Activated CD4-positive, alpha-beta memory T cell treated with anti-CD3 and anti-CD28 coated beads, Interleukin-2, amount 10 ng/mL, durations not matched to agents 7 days and 5 days (primary cell): ENCODE results near the gene OGFOD2. TPM values are rescaled to one million over a fixed set of nuclear protein-coding genes. Genes with fewer than 3 reads are reported as not detected.
"Not testable (repeated sequence)": the region's sequence is repeated elsewhere in the genome, so short reads cannot be mapped to it uniquely, and the experiment has no call there.

Experiments used
- CTCF ChIA-PET: fragments of 350-600 bp; sonication (Branson Sonifier 250); formaldehyde crosslinking; loops from one replicate; lab custom pipeline; 2021; ENCODE audit warnings: antibody characterized with exemption, inconsistent platforms; lab: Charles Lee
- POLR2A ChIA-PET: fragments of 350-600 bp; sonication (Branson Sonifier 250); formaldehyde crosslinking; loops from one replicate; lab custom pipeline; 2021; ENCODE audit warnings: antibody characterized with exemption; lab: Charles Lee
- DNase-seq: peaks from one replicate; pipeline ENCODE4 v3.0.0-alpha.2; 2020
- H3K27ac Mint-ChIP-seq: one replicate; pipeline ENCODE4 v1.8.0; 2021; ENCODE audit warnings: mild to moderate bottlenecking, mixed read lengths
- H3K27me3 Mint-ChIP-seq: one replicate; pipeline ENCODE4 v1.8.0; 2021; ENCODE audit warnings: mixed read lengths
- H3K36me3 Mint-ChIP-seq: one replicate; pipeline ENCODE4 v1.8.0; 2021; ENCODE audit warnings: low read depth, mixed read lengths
- H3K4me1 Mint-ChIP-seq: one replicate; pipeline ENCODE4 v1.8.0; 2021; ENCODE audit warnings: mixed read lengths
- H3K4me3 Mint-ChIP-seq: one replicate; pipeline ENCODE4 v1.8.0; 2021; ENCODE audit warnings: mild to moderate bottlenecking, mixed read lengths
- H3K9me3 Mint-ChIP-seq: one replicate; pipeline ENCODE4 v1.8.0; 2021; ENCODE audit warnings: mixed read lengths
- total RNA-seq, 2 experiments: library from RNA; stranded (reverse); gene quantifications; one replicate each; pipeline ENCODE4 v1.2.3, GENCODE V29; 2021

Gene OGFOD2
- total RNA-seq, result 10 to 100 TPM; 24.7 to 25.4 TPM

DNA sequence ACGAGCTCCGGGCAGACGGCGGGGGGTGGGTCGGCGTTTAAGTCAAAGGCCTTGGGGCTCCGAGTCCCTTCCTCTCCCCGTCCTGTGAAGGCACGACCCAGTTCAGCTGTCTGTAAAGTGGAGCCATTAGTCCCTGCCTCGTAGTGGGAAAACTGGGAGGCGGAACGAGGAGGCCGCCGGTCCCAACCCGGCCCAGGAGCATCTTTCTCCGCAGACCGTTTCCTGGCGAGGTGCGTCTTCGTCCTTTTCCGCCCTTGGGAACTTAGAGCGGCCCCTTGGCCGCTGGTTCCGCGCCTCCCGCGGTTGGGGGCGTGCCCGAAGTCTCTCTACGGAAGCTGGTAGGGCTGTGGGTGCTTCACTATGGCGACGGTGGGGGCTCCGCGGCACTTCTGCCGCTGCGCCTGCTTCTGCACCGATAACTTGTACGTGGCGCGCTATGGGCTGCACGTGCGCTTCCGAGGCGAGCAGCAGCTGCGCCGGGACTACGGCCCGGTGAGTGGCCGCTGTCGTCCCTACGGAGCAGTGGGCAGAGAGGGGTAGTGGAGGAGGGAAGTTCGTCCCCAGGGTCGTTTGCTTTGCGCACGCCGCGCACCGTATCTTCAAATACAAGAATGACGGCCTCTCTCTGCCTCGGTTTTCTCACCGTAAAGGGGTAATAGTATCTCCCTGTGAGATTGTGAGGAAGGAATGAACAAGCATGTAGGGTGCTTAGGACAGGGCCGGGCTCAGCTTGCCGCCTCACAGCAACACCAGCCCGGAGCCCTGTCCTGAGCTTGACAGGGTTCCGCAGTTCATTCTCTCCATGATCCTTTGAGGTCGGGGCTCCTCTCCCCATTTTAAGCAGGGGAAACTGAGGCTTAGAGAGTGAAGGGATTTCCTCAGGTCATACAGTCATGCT lies at the start of gene OGFOD2:
Gene OGFOD2 (plus strand): TSS at position 353 of the 898 bp plus-strand sequence. CDS start 8 bp downstream, at position 361.
- CTCF ChIA-PET, result interaction anchor here (0.6 to 3.3 kb wide), 6 partner anchors 22 to 263 kb away, joined by 3 to 12 read pairs (median 4); no protein-coding TSS in a partner anchor
- peaks cover 42% of the 10 kb centered on the region for H3K4me1 Mint-ChIP-seq
- H3K27me3 Mint-ChIP-seq, result no peaks in the 10 kb centered on the region
- peak within 1 kb of the TSS; percentile 97 for H3K4me3 Mint-ChIP-seq
- peaks cover 6% of the 10 kb centered on the region for H3K36me3 Mint-ChIP-seq
- H3K9me3 Mint-ChIP-seq, result no peaks in the 10 kb centered on the region
- POLR2A ChIA-PET, result interaction anchor here (0.6 to 3.0 kb wide), 30 partner anchors 9 to 483 kb away, joined by 3 to 46 read pairs (median 4); partner anchors contain the start of genes ABCB9, MPHOSPH9, MTRFR and PITPNM2
- H3K27ac Mint-ChIP-seq, result peak within 1 kb of the TSS; percentile 98
- peak; percentile 95 for DNase-seq

DNA sequence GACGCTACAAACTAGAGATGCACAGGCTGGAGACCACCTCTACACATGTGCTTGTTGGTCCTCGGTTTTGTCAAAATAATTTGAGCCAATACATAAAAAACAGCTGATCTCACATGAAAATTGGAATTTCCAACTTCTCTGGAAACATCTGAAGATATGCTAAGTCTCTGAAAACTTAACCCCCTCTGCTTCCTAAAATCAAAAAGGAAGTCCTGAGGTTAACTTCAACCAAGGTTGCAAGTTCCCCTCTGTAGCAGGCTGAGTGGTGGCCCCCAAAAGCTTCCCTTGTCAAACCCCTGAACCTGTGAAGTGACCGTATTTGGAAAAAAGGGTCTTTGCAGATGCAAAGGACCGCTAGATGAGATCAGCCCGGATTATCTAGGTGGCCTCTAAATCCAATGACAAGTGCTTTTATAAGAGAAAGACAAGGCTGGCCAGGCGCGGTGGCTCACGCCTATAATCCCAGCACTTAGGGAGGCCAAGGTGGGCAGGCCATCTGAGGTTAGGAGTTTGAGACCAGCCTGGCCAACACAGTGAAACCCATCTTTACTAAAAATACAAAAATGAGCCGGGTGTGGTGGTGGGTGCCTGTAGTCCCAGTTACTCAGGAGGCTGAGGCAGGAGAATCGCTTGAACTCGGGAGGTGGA lies 47.2 kb upstream of the OGFOD2 start:
- Mint-ChIP-seq H3K27ac (no peak overlapping the region), H3K4me1 (no peaks in the 10 kb centered on the region), H3K27me3 (no peaks in the 10 kb centered on the region), H3K4me3 (no peak overlapping the region), H3K9me3 (no peaks in the 10 kb centered on the region), H3K36me3 (no peaks in the 10 kb centered on the region)
- no peak for DNase-seq
- CTCF ChIA-PET, result no interaction called here
- POLR2A ChIA-PET, result no interaction called here

- Mint-ChIP-seq H3K27me3 (no peaks in the 10 kb centered on the region), H3K4me1 (no peaks in the 10 kb centered on the region), H3K9me3 (no peaks in the 10 kb centered on the region), H3K36me3 (no peaks in the 10 kb centered on the region), H3K27ac (no peak overlapping the region), H3K4me3 (no peak overlapping the region)
- CTCF ChIA-PET, result no interaction called here
- no peak for DNase-seq
- POLR2A ChIA-PET, result no interaction called here
These were observed 46.5 kb upstream of the OGFOD2 start for GRCh38 chr12:122928404-122929147.

DNA sequence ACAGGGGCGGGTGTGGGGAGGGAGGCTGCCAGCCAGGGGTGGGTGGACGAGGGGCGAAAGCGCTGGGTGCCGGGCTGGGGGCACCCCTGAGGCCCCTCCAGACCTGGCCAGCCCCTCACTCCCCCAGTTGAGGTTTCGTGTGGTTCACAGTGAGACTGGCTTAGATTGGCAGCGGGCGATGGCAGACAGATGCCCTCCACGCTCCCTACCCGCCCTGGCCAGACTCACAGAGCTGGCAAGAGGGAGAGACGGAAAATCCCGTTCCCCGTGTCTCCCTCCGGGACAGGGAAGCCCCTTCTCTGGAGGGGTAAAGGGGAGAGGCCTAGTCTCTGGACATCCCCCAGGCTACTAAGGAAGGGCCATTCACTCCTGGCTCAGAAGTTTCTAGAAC lies 45.9 kb upstream of the OGFOD2 start:
- H3K36me3 Mint-ChIP-seq, result no peaks in the 10 kb centered on the region
- no peak overlapping the region for H3K4me3 Mint-ChIP-seq
- no peaks in the 10 kb centered on the region for H3K27me3 Mint-ChIP-seq
- ChIA-PET POLR2A (no interaction called here), CTCF (no interaction called here)
- H3K9me3 Mint-ChIP-seq, result no peaks in the 10 kb centered on the region
- no peaks in the 10 kb centered on the region for H3K4me1 Mint-ChIP-seq
- DNase-seq, result no peak
- no peak overlapping the region for H3K27ac Mint-ChIP-seq

DNA sequence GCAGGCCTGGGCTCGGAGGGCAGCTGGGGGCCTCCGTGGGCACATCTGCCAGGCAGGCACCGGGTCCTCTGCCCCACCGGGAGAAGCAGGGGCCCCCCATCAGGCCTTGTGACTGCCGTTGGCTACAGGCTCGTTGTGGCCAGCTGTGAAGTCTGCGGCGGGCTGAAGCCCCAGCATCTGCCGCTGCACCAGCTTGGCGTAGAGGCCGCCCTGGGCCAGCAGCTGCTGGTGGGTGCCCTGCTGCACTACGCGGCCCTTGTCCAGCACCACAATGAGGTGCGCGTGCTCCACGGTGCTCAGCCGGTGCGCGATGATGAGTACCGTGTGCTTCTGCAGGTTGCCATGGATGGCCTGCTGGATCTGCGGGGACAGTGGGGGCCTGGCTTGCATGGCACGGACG lies 45.2 kb upstream of the OGFOD2 start:
- POLR2A ChIA-PET, result no interaction called here
- CTCF ChIA-PET, result interaction anchor here (1.1 to 1.2 kb wide), 2 partner anchors 25 to 61 kb away, joined by 3 read pairs; no protein-coding TSS in a partner anchor
- H3K4me3 Mint-ChIP-seq, result no peak overlapping the region
- DNase-seq, result no peak
- no peaks in the 10 kb centered on the region for H3K9me3 Mint-ChIP-seq
- H3K4me1 Mint-ChIP-seq, result no peaks in the 10 kb centered on the region
- no peaks in the 10 kb centered on the region for H3K36me3 Mint-ChIP-seq
- H3K27me3 Mint-ChIP-seq, result no peaks in the 10 kb centered on the region
- no peak overlapping the region for H3K27ac Mint-ChIP-seq

DNA sequence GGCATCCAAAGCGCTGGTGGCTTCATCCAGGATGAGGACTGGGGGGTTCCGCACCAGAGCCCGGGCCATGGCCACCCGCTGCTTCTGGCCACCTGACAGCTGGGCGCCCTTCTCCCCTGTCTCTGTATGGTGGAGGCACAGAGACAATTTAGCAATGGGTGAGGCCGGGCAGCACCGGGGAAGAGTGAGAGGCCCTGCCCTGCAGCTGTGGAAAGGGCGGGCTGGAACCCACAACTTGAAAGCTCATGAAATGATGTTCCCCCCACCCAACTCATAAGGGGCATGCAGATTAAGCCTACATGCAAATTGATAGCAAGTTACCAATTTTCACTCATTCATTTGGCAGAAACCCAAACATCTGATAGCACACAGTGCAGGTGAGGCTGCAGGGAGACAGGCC lies 42.8 kb upstream of the OGFOD2 start:
- no peak overlapping the region for H3K4me3 Mint-ChIP-seq
- CTCF ChIA-PET, result no interaction called here
- no peaks in the 10 kb centered on the region for H3K4me1 Mint-ChIP-seq

DNA sequence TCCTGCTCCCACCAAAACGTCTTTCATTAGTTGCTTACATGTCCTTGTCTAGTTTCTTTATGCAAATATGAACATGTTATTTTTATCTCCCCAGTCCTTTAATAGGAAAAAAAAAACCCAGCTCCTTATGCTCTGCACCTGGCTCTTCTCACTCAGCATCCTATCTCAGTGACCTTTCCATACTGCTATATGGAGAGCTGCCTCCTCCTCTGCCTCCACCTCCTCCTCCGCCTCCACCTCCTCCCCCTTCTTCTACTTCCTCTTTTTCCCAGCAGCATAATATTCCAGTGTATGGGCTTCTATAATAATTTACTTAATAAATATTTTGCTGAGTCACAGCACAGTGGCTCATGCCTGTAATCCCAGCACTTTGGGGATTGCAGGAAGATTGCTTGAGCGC lies 40.3 kb upstream of the OGFOD2 start:
- no peaks in the 10 kb centered on the region for H3K4me1 Mint-ChIP-seq
- POLR2A ChIA-PET, result no interaction called here
- H3K36me3 Mint-ChIP-seq, result no peaks in the 10 kb centered on the region
- no peaks in the 10 kb centered on the region for H3K27me3 Mint-ChIP-seq
- DNase-seq, result no peak
- no peak overlapping the region for H3K4me3 Mint-ChIP-seq
- CTCF ChIA-PET, result no interaction called here
- no peaks in the 10 kb centered on the region for H3K9me3 Mint-ChIP-seq
- H3K27ac Mint-ChIP-seq, result no peak overlapping the region

More for the DNA sequence above, 42.8 kb upstream of the OGFOD2 start:
- H3K27ac Mint-ChIP-seq, result no peak overlapping the region
- H3K36me3 Mint-ChIP-seq, result no peaks in the 10 kb centered on the region
- H3K27me3 Mint-ChIP-seq, result no peaks in the 10 kb centered on the region
- POLR2A ChIA-PET, result no interaction called here
- no peak for DNase-seq
- no peaks in the 10 kb centered on the region for H3K9me3 Mint-ChIP-seq

DNA sequence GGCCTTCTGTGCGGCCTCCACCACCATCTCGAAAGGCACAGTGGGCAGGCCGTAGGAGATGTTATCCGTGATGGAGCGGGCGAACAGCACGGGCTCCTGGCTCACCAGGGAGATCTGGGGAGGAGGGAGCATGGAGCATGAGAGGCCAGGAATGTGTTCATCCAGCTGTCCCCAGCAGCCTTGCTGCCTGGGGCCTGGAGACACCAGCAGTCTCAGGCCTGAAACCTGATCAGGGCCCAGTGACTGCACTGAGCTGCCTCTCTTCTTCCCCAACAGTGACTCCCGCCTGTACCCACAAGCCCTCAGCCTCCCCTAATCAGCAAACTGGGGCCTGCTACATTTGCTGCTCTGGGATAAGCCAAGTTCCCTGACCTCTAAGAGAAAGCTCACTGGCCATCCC lies 39.7 kb upstream of the OGFOD2 start:
- no peaks in the 10 kb centered on the region for H3K27me3 Mint-ChIP-seq
- ChIA-PET POLR2A (no interaction called here), CTCF (interaction anchor here (1.0 to 1.1 kb wide), 2 partner anchors 17 to 142 kb away, joined by 3 read pairs; no protein-coding TSS in a partner anchor)
- H3K27ac Mint-ChIP-seq, result no peak overlapping the region
- H3K36me3 Mint-ChIP-seq, result no peaks in the 10 kb centered on the region
- no peaks in the 10 kb centered on the region for H3K9me3 Mint-ChIP-seq
- H3K4me3 Mint-ChIP-seq, result no peak overlapping the region
- H3K4me1 Mint-ChIP-seq, result no peaks in the 10 kb centered on the region
- no peak for DNase-seq

GRCh38 chr12:122937622-122938091 lies 37.4 kb upstream of the OGFOD2 start:
- no peaks in the 10 kb centered on the region for H3K36me3 Mint-ChIP-seq
- POLR2A ChIA-PET, result no interaction called here
- DNase-seq, result no peak

DNA sequence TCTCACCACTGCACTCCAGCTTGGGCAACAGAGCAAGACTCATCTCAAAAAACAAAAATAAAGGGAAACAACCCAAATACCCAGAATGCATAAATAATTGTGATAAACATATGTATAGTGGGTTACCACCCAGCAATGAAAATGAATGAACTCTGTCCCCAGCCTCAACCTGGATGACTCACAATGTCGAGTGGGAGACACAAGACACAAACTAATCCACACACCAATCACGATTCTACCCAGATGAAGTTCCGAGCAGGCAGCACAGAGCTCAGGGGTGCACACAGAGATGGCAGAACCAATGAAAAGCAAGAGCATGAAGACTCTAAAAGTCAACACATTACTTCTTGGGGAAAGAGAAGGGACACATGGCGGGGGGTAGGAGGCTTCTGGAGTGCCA lies 35.9 kb upstream of the OGFOD2 start:
- Mint-ChIP-seq H3K27ac (no peak overlapping the region), H3K9me3 (no peaks in the 10 kb centered on the region)
- CTCF ChIA-PET, result no interaction called here

More at GRCh38 chr12:122937622-122938091, 37.4 kb upstream of the OGFOD2 start:
- H3K27me3 Mint-ChIP-seq, result no peaks in the 10 kb centered on the region
- CTCF ChIA-PET, result interaction anchor here (0.6 kb wide), 1 partner anchor 135 kb away, joined by 5 read pairs; no protein-coding TSS in a partner anchor
- no peaks in the 10 kb centered on the region for H3K9me3 Mint-ChIP-seq
- H3K4me1 Mint-ChIP-seq, result peaks cover 2% of the 10 kb centered on the region
- no peak overlapping the region for H3K4me3 Mint-ChIP-seq
- no peak overlapping the region for H3K27ac Mint-ChIP-seq

GRCh38 chr12:122941351-122941750 lies 33.7 kb upstream of the OGFOD2 start:
- POLR2A ChIA-PET, H3K27ac Mint-ChIP-seq, H3K4me3 Mint-ChIP-seq, H3K9me3 Mint-ChIP-seq, DNase-seq, H3K36me3 Mint-ChIP-seq, H3K27me3 Mint-ChIP-seq: not testable (repeated sequence)
- H3K4me1 Mint-ChIP-seq, result peaks cover 23% of the 10 kb centered on the region
- CTCF ChIA-PET, result interaction anchor here (1.7 kb wide), 1 partner anchor 81 kb away, joined by 3 read pairs; no protein-coding TSS in a partner anchor

More for the DNA sequence above, 35.9 kb upstream of the OGFOD2 start:
- Mint-ChIP-seq H3K4me3 (no peak overlapping the region), H3K27me3 (no peaks in the 10 kb centered on the region), H3K36me3 (no peaks in the 10 kb centered on the region), H3K4me1 (peaks cover 14% of the 10 kb centered on the region)
- no peak for DNase-seq
- POLR2A ChIA-PET, result no interaction called here

DNA sequence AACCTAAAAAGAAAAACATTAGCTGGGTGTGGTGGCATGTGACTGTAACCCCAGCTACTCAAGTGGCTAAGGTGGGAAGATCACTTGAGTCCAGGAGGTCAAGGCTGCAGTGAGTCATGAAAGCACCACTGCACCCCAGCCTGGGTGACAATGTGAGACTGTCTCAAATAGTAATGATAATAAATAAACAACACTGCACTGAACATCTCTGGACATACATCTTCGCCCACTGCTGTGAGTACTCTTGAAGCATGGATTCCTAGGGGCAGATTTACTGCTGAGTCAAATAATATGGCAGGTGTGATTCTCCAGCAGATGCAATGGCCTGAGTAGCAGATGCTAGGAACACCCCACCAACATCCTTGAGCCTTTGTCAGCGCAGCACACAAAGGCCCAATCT lies 32.4 kb upstream of the OGFOD2 start:
- Mint-ChIP-seq H3K9me3 (no peaks in the 10 kb centered on the region), H3K36me3 (no peaks in the 10 kb centered on the region), H3K27me3 (no peaks in the 10 kb centered on the region), H3K27ac (no peak overlapping the region), H3K4me3 (no peak overlapping the region), H3K4me1 (peaks cover 36% of the 10 kb centered on the region)
- POLR2A ChIA-PET, result interaction anchor here (0.6 kb wide), 1 partner anchor 42 kb away, joined by 3 read pairs; no protein-coding TSS in a partner anchor
- CTCF ChIA-PET, result interaction anchor here (1.2 to 1.7 kb wide), 3 partner anchors 10 to 82 kb away, joined by 3 to 4 read pairs (median 3); no protein-coding TSS in a partner anchor
- no peak for DNase-seq
